HUES48 (cell line): ENCODE data around the gene TRNT1.

ENCODE experiments used
- H3K27ac ChIP-seq: one replicate; pipeline ENCODE4 v1.7.0; 2013; ENCODE audit warnings: low read depth, low read length, inconsistent platforms
- H3K27me3 ChIP-seq: 2 replicates; pipeline ENCODE4 v1.6.1; 2013; ENCODE audit warnings: mild to moderate bottlenecking, low read length; ENCODE audit not compliant: control insufficient read depth, insufficient read depth
- H3K36me3 ChIP-seq: 2 replicates; pipeline ENCODE4 v1.6.1; 2013; ENCODE audit warnings: low read length; ENCODE audit not compliant: control insufficient read depth, insufficient read depth
- H3K4me1 ChIP-seq: 2 replicates; pipeline ENCODE4 v1.6.1; 2013; ENCODE audit warnings: mild to moderate bottlenecking, low read length; ENCODE audit not compliant: control insufficient read depth, insufficient read depth
- H3K4me3 ChIP-seq: 2 replicates; pipeline ENCODE4 v1.5.1; 2013; ENCODE audit warnings: mild to moderate bottlenecking, low read depth, low read length
- H3K9ac ChIP-seq: 2 replicates; pipeline ENCODE4 v1.6.1; 2013; ENCODE audit warnings: mild to moderate bottlenecking, low read depth, low read length, moderate library complexity
- H3K9me3 ChIP-seq: 2 replicates; pipeline ENCODE4 v1.6.1; 2013; ENCODE audit warnings: low read length; ENCODE audit not compliant: control insufficient read depth, insufficient read depth

TRNT1 gene

GRCh38 chr3:3179407-3180094, 52.8 kb downstream of the TRNT1 start, which contains the start of gene CRBN:
TSS of gene CRBN (minus strand) at chr3:3179691. CDS start at chr3:3179687, 4 bp downstream.
- Histone ChIP-seq H3K36me3 (peaks cover 11% of the 10 kb centered on the region; the same call in 1 of the 2 replicates), H3K27ac (peak within 1 kb of the TSS; percentile 67), H3K9ac (peak within 1 kb of the TSS; percentile 84), H3K9me3 (no peaks in the 10 kb centered on the region), H3K4me1 (peaks cover 4% of the 10 kb centered on the region; the same call in 1 of the 2 replicates), H3K27me3 (0 out of 2 replicates have a peak, but pooled peaks cover 3% of the 10 kb centered on the region), H3K4me3 (peak within 1 kb of the TSS; percentile 93)

- H3K9me3 ChIP-seq = no peaks in the 10 kb centered on the region
- peaks cover 4% of the 10 kb centered on the region; the same call in 1 of the 2 replicates for H3K4me1 ChIP-seq
- H3K4me3 ChIP-seq = no peak overlapping the region
- no peak overlapping the region for H3K9ac ChIP-seq
- 0 out of 2 replicates have a peak, but pooled peaks cover 3% of the 10 kb centered on the region for H3K36me3 ChIP-seq
- H3K27ac ChIP-seq = no peak overlapping the region
- H3K27me3 ChIP-seq = 0 out of 2 replicates have a peak, but pooled peaks cover 4% of the 10 kb centered on the region
Observed at GRCh38 chr3:3180456-3180855, 53.7 kb downstream of the TRNT1 start.

GRCh38 chr3:3184876-3185275, 58.1 kb downstream of the TRNT1 start:
- Histone ChIP-seq H3K4me1 (no peaks in the 10 kb centered on the region), H3K27ac (no peak overlapping the region), H3K9ac (no peak overlapping the region), H3K9me3 (no peaks in the 10 kb centered on the region), H3K36me3 (no peaks in the 10 kb centered on the region), H3K27me3 (0 out of 2 replicates have a peak, but pooled peaks cover 4% of the 10 kb centered on the region), H3K4me3 (no peak overlapping the region)

GRCh38 chr3:3189102-3189727, 62.5 kb downstream of the TRNT1 start:
- Histone ChIP-seq H3K27ac (no peak overlapping the region), H3K27me3 (0 out of 2 replicates have a peak, but pooled peaks cover 4% of the 10 kb centered on the region), H3K9me3 (no peaks in the 10 kb centered on the region)

GRCh38 chr3:3189961-3190360, 63.2 kb downstream of the TRNT1 start:
- Histone ChIP-seq H3K27me3 (no peaks in the 10 kb centered on the region), H3K9me3 (no peaks in the 10 kb centered on the region), H3K4me3 (no peak overlapping the region), H3K9ac (no peak overlapping the region), H3K27ac (peak overlapping the region; percentile 50), H3K4me1 (no peaks in the 10 kb centered on the region), H3K36me3 (no peaks in the 10 kb centered on the region)

More at GRCh38 chr3:3189102-3189727, 62.5 kb downstream of the TRNT1 start:
- Histone ChIP-seq H3K36me3 (no peaks in the 10 kb centered on the region), H3K4me3 (no peak overlapping the region), H3K9ac (no peak overlapping the region), H3K4me1 (no peaks in the 10 kb centered on the region)

DNA sequence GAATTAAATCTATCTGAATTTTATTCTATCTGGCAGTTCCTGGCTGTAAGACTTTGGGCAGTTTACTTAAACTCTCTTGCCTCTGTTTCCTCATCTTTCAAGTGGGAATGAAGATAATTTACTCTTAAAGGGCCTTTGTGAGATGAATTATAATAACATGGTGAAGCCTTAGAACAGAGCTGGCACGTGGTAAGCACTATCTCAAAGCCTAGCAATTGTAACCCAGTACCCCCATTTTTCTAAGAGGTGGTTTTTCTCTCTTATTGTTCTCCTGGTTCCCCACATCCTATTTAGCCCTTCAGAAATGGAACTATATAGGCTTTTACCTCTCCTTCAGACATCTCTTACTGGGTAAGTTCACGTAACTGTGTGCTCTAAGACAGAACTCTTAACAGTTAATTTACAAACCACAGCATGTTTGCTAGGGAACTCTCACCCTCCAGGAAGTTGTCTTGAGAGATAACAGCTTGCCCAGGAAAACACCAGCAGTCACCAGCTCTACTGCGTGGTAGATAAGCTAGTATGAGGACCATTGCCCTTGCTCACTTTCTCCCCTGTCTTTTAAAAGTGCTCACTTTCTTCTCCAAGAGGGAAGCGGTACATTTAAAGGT, 65.0 kb downstream of the TRNT1 start:
- Histone ChIP-seq H3K4me3 (no peak overlapping the region), H3K36me3 (no peaks in the 10 kb centered on the region), H3K27me3 (no peaks in the 10 kb centered on the region), H3K9me3 (no peaks in the 10 kb centered on the region), H3K9ac (no peak overlapping the region), H3K4me1 (no peaks in the 10 kb centered on the region), H3K27ac (no peak overlapping the region)

DNA sequence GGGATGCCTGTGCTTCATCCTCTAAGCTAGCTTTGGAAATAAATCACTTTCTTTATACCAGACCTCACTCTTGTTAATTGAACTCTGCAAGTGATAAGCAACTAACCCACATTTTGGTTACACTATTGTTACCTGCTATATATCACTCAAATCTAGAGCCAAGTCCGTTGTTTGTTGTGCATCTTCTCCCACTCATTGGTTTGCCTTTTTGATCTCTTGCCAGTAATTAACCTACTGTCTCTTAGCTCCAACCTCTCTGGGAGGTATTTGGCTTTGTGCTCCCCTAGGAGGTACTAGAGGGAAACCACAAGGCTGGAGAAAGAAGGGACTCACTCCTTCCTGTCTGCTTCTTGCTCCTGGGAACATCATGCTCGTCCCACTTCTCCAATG, 65.5 kb downstream of the TRNT1 start:
- H3K27ac ChIP-seq = no peak overlapping the region
- H3K9ac ChIP-seq = no peak overlapping the region
- no peaks in the 10 kb centered on the region for H3K4me1 ChIP-seq
- no peaks in the 10 kb centered on the region for H3K36me3 ChIP-seq
- no peaks in the 10 kb centered on the region for H3K9me3 ChIP-seq
- no peak overlapping the region for H3K4me3 ChIP-seq
- no peaks in the 10 kb centered on the region for H3K27me3 ChIP-seq

DNA sequence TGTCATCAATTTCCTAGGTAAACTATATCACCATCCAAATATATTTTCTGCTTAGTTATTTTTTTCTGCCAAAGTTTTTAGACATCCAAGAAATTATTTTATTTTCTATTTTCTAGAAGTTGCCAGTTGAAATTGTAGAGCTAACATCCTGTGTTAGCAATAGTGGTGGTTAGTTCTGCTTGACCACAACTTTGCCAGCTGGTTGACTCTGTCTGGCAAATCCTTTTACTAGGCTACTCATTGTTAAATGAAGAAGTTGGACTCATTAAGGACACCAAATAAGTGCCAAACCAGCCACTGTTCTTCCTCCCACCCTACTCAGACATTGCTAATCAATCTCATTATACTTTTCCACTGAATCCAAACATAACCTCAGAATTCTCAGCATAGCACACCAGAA, 68.1 kb downstream of the TRNT1 start:
- Histone ChIP-seq H3K36me3 (no peaks in the 10 kb centered on the region), H3K9ac (no peak overlapping the region), H3K4me1 (no peaks in the 10 kb centered on the region), H3K4me3 (no peak overlapping the region), H3K27ac (no peak overlapping the region), H3K27me3 (no peaks in the 10 kb centered on the region), H3K9me3 (no peaks in the 10 kb centered on the region)

GRCh38 chr3:3196148-3196861, 69.6 kb downstream of the TRNT1 start:
- H3K36me3 ChIP-seq = no peaks in the 10 kb centered on the region
- no peak overlapping the region for H3K4me3 ChIP-seq
- H3K27ac ChIP-seq = no peak overlapping the region
- H3K4me1 ChIP-seq = no peaks in the 10 kb centered on the region
- H3K9me3 ChIP-seq = no peaks in the 10 kb centered on the region
- no peaks in the 10 kb centered on the region for H3K27me3 ChIP-seq
- H3K9ac ChIP-seq = no peak overlapping the region
